ENCODE data around the gene TUBG2.

The TUBG2 gene

DNA sequence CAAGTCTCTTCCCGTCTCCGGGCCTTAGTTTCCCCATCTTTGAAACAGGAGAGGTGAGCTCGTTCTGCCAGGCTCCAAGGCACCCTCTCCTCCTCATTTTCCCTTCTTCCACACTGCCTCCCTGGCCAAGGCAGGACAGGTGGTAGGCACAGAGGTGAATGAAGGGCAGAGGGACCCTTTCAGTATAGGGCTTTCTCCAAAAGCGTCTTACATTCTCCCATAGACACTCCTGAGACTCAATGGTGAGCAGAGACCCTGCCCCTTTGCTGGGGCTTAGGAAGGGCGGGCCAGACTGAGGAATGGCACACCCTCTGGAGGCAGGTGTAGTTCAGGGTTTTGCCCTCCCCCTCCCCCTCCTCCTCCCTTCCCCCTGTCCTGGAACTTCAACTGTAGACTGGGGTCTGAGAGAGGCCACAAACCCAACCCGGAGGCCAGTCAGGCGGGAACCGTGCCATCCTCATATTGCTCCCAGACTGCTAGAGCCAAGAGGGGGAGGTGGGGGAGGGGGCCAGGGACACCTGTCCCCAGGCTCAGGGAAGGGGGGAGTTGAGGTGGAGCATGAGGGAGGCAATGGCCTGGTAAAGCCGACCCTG is 15.8 kb downstream of the TUBG2 start:
- peak overlapping the region; percentile 95 for H3K4me3 ChIP-seq
- peaks cover 24% of the 10 kb centered on the region for H3K36me3 ChIP-seq (ENCODE audit: insufficient read depth, low read length)
- no peak overlapping the region for H3K9ac ChIP-seq (ENCODE audit: insufficient read length)
- no peak overlapping the region for H3K27ac ChIP-seq
- no peaks in the 10 kb centered on the region for H3K9me3 ChIP-seq (ENCODE audit: low read depth, low read length)
- DNase-seq (ENCODE audit: low read depth, low spot score), result no peak
- TF ChIP-seq POLR2AphosphoS5 (IDR thresholded peaks at IDR 0.05; ENCODE audit: borderline replicate concordance, low read depth, low read length) (no peak), FOXP2 (optimal IDR thresholded peaks at IDR 0.05; ENCODE audit: control extremely low read depth, extremely low read length, insufficient read depth) (no peak), EZH2 (IDR thresholded peaks at IDR 0.05) (no peak)

DNA sequence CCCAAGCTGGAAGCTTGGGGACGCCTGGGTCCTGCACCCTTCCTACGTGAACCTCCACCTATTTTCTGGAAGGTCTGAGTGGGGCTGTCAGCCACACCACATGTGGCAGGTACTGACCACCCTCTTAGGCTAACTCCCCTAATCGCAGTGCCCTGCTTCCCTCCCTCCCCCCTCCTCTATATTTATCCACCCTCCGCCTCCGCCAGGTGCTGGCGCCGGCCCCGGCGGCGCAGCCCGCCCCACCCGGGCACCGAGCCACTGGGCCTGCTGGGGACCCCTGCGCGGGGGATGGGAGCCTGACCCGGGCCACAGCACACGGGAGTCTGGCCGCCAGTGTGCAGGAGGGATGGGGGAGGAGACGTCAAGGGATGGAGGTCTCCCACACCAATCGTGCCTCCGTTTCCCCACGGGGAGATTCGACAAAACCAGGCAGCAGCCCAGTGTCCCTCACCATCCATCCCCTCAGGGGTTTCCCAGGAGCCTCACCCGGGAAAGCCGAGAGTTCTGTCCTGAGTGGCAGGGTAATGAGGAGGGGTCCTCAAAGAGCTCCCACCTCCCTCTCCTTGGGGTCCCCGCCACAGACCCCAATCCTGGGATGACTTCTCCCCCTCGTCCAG is 16.4 kb downstream of the TUBG2 start:
- H3K36me3 ChIP-seq (ENCODE audit: insufficient read depth, low read length), result peaks cover 22% of the 10 kb centered on the region
- peak overlapping the region; percentile 84 for H3K9ac ChIP-seq (ENCODE audit: insufficient read length)
- no peak for DNase-seq (ENCODE audit: low read depth, low spot score)
- no peak for TF ChIP-seq FOXP2 (optimal IDR thresholded peaks at IDR 0.05; ENCODE audit: control extremely low read depth, extremely low read length, insufficient read depth)
- no peak for TF ChIP-seq POLR2AphosphoS5 (IDR thresholded peaks at IDR 0.05; ENCODE audit: borderline replicate concordance, low read depth, low read length)
- no peak for TF ChIP-seq EZH2 (IDR thresholded peaks at IDR 0.05)
- H3K4me3 ChIP-seq, result peak overlapping the region; percentile 95
- H3K9me3 ChIP-seq (ENCODE audit: low read depth, low read length), result no peaks in the 10 kb centered on the region
- H3K27ac ChIP-seq, result no peak overlapping the region

DNA sequence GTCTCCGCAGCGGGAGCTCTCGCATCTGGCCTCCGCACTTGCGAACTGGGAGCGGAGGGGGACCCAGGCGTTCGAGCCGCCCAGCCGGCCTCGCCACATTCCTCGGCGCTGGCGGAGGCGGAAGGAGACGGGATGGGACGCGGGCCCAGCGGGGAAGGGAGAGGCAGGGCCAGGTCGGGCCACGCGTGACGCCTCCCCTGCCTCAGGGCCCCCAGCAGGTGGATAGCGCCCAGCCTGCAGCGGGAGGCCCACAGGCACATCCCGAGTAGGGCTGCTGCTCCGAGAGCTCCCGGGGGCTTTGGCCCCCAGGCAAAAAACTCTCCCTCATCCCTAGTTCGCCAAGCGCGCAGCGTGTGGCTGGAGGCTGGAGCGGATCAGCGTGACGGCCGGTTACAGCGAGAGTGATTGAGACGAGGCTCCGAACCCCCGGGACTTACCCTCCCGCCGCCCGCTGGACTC is 16.9 kb downstream of the TUBG2 start:
- Histone ChIP-seq H3K4me3 (peak overlapping the region; percentile 95), H3K9ac (ENCODE audit: insufficient read length) (peak overlapping the region; percentile 84), H3K36me3 (ENCODE audit: insufficient read depth, low read length) (peaks cover 16% of the 10 kb centered on the region; the same call in 1 of the 2 replicates), H3K9me3 (ENCODE audit: low read depth, low read length) (no peaks in the 10 kb centered on the region), H3K27ac (no peak overlapping the region)
- DNase-seq (ENCODE audit: low read depth, low spot score), result no peak
- TF ChIP-seq POLR2AphosphoS5 (IDR thresholded peaks at IDR 0.05; ENCODE audit: borderline replicate concordance, low read depth, low read length), result no peak

DNA sequence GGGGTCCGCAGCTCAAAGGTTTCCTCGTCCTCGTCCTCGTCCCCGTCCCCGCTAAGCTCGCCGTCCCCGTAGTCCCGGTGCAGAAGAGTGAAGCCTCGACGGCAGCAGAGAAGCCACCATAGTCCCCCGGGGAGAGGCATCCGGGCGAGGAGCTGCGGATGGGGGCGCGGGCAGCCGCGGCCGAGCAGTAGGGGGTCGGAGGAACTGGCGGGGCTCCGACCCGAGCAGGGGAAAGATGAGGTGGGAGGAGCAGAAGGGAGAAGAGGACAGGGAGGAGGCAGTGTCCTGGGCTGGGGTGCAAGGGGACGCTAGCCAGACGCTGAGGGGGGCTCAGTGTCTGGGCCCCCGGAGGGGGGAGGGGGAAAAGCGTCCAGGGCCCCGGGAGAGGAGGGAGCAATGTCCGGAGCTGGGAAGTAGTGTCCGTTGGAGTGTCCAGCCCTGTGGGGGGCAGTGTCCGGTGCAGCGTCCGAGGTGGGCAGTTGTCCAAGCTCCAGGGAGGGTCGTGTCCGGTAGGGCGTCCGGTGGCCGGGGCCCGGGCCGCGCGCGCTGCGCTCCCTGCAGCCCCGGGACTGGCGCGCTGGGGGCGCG is 17.4 kb downstream of the TUBG2 start, which contains the start of gene PLEKHH3:
Gene PLEKHH3 (minus strand): TSS at position 571 of the 588 bp plus-strand sequence. CDS start 431 bp downstream, at position 140.
- no peak for DNase-seq (ENCODE audit: low read depth, low spot score)
- H3K9me3 ChIP-seq (ENCODE audit: low read depth, low read length), result no peaks in the 10 kb centered on the region
- H3K9ac ChIP-seq (ENCODE audit: insufficient read length), result peak within 1 kb of the TSS; percentile 86
- H3K27ac ChIP-seq, result peak within 1 kb of the TSS; percentile 94
- H3K4me3 ChIP-seq, result peak within 1 kb of the TSS; percentile 96
- TF ChIP-seq FOXP2 (optimal IDR thresholded peaks at IDR 0.05; ENCODE audit: control extremely low read depth, extremely low read length, insufficient read depth), result no peak
- TF ChIP-seq POLR2AphosphoS5 (IDR thresholded peaks at IDR 0.05; ENCODE audit: borderline replicate concordance, low read depth, low read length), result peak; percentile 48; the same call in 1 of the 2 replicates
- no peak for TF ChIP-seq EZH2 (IDR thresholded peaks at IDR 0.05)
- H3K36me3 ChIP-seq (ENCODE audit: insufficient read depth, low read length), result peaks cover 12% of the 10 kb centered on the region; the same call in 1 of the 2 replicates

DNA sequence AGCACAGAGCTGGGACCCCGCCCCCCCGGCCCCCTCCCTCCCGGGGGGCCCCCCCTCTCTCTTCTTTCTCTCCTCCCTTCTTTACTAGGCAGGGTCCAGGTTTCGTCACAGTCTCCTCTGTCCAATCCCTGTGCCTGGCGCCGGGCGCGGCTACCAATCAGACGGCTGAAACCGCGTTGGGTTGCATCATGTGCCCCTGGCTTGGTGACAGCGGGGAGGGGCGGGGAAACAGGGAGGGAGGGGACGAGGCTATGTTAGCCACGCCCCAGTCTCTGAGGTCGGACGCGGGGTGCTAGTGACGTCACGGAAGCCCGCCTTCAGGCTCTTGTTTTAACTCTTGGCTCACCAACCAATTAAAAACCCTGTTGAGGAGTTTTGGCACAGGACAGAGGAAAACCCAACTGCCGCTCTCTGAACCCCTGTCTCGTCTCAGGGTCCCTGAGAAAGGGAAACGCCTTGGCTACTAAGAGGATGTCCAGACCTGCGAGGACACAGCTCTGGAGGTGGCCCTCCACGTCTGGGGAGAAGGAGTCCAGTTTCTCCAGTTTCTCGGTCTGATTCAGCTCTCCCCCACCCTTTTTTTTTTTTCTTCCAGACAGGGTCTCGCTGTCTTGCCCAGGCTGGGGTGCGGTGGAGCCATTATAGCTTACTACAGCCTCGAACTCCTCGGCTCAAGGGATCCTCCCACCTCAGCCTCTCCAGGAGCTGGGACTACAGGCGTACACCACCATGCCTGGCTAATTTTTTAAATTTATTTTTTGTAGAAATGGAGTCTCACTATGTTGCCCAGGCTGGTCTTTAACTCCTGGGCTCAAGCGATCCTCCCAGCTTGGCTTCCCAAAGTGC is 18.2 kb downstream of the TUBG2 start:
- Histone ChIP-seq H3K9ac (ENCODE audit: insufficient read length) (peak overlapping the region; percentile 86), H3K36me3 (ENCODE audit: insufficient read depth, low read length) (peaks cover 11% of the 10 kb centered on the region; the same call in 1 of the 2 replicates), H3K27ac (peak overlapping the region; percentile 94), H3K9me3 (ENCODE audit: low read depth, low read length) (no peaks in the 10 kb centered on the region), H3K4me3 (peak overlapping the region; percentile 96)
- peak; percentile 99 for DNase-seq (ENCODE audit: low read depth, low spot score)
- peak; percentile 45 for TF ChIP-seq FOXP2 (optimal IDR thresholded peaks at IDR 0.05; ENCODE audit: control extremely low read depth, extremely low read length, insufficient read depth)
- TF ChIP-seq POLR2AphosphoS5 (IDR thresholded peaks at IDR 0.05; ENCODE audit: borderline replicate concordance, low read depth, low read length), result no peak

DNA sequence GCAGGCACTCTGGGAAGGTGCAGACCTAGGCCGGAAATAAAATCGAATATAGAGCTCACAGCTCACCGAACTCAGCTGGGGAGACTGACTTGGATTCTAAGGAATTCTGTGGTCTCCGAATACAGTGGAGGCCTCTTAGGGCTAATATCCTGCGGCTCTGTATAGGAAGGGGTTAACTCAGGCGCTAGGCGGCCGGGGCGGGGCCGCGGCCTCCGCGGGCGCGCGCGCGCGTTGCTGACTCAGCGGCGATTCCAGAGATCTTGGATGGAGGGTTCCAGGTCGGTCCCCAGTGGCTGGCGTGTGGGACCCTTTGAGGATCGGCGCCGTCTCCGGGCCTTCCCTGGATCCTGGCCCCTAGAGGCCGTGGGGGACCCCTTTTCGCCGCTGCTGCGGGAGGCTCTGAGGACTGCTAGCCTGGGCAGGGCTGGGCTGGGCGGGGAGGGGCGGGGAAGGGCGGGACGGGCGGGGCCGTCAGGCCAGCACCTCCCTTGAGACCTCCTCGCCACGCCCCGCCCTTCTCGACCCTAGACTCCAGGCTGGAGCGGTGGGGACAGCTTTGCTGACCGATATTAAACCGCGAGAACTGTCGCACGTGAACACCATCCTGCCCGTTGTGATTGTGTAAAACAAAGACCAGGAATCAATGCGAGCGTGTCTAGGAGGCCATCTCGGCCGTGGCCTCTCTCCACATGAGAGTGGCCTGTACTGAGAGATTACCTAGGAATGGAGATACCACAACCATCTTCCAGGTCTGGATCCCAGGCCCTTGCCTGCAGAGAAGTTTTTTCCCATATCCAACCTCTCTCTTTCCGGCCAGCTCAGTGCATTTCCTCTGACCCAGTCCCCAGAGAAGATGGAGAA is 19.1 kb downstream of the TUBG2 start:
- H3K36me3 ChIP-seq (ENCODE audit: insufficient read depth, low read length), result peaks cover 6% of the 10 kb centered on the region; the same call in 1 of the 2 replicates
- H3K9me3 ChIP-seq (ENCODE audit: low read depth, low read length), result no peaks in the 10 kb centered on the region
- DNase-seq (ENCODE audit: low read depth, low spot score), result peak; percentile 53
- peak overlapping the region; percentile 96 for H3K4me3 ChIP-seq
- peak overlapping the region; percentile 86 for H3K9ac ChIP-seq (ENCODE audit: insufficient read length)
- TF ChIP-seq POLR2AphosphoS5 (IDR thresholded peaks at IDR 0.05; ENCODE audit: borderline replicate concordance, low read depth, low read length), result peak; percentile 78
- no peak for TF ChIP-seq EZH2 (IDR thresholded peaks at IDR 0.05)
- TF ChIP-seq FOXP2 (optimal IDR thresholded peaks at IDR 0.05; ENCODE audit: control extremely low read depth, extremely low read length, insufficient read depth), result no peak
- peak overlapping the region; percentile 94 for H3K27ac ChIP-seq

DNA sequence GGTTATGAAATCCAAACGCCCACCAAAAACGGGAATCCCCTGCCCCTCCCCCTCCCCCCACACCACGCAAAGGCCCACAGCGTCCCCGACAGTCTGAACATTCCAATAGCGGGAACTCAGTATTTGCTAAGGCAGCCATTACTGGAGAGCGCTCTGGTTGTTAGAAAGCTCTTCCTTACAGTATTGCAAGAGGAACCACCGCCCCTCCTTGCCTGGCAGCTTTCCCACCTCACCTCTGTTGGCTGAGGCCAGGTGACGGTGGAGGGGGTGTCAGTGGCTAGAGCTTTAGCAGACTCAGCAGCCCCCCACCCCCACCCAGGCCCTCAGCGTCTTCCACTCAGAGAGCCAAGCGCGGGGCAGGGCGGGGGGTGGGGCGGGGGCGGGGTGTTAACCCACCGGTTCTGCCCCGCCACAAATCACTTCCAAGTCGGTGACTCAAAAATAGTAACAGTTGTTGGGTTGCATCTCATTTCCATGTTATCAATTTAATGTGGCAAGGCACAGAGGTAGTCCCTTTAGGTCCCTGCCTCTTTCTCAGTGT is 19.9 kb downstream of the TUBG2 start:
- peak overlapping the region; percentile 86 for H3K9ac ChIP-seq (ENCODE audit: insufficient read length)
- H3K4me3 ChIP-seq, result peak overlapping the region; percentile 96
- no peak for DNase-seq (ENCODE audit: low read depth, low spot score)
- H3K36me3 ChIP-seq (ENCODE audit: insufficient read depth, low read length), result no peaks in the 10 kb centered on the region
- no peak for TF ChIP-seq FOXP2 (optimal IDR thresholded peaks at IDR 0.05; ENCODE audit: control extremely low read depth, extremely low read length, insufficient read depth)
- TF ChIP-seq POLR2AphosphoS5 (IDR thresholded peaks at IDR 0.05; ENCODE audit: borderline replicate concordance, low read depth, low read length), result no peak
- TF ChIP-seq EZH2 (IDR thresholded peaks at IDR 0.05), result no peak
- H3K27ac ChIP-seq, result peak overlapping the region; percentile 94
- no peaks in the 10 kb centered on the region for H3K9me3 ChIP-seq (ENCODE audit: low read depth, low read length)

All from SK-N-MC (cell line).